H9 (cell line): ENCODE measurements around the gene SPRTN. TPM values are rescaled to one million over a fixed set of nuclear protein-coding genes. Genes with fewer than 3 reads are reported as not detected.

Experiments
- DNase-seq: peaks from one replicate; pipeline ENCODE4 v3.0.0-alpha.2; 2017
- H2AFZ ChIP-seq: one replicate; pipeline ENCODE4 v1.6.1; 2013; ENCODE audit warnings: mild to moderate bottlenecking, low read length, control low read depth, moderate library complexity
- H2AK5ac ChIP-seq: 2 replicates; pipeline ENCODE4 v1.6.1; 2013; ENCODE audit warnings: low read length, control low read depth, mixed read lengths; ENCODE audit not compliant: insufficient read length
- H2BK120ac ChIP-seq: one replicate; pipeline ENCODE4 v1.6.1; 2013; ENCODE audit warnings: low read depth, mild to moderate bottlenecking, low read length, control low read depth, inconsistent platforms; ENCODE audit not compliant: poor library complexity, severe bottlenecking
- H2BK12ac ChIP-seq: 2 replicates; pipeline ENCODE4 v1.6.1; 2013; ENCODE audit warnings: low read length, control low read depth, mixed read lengths, low read depth; ENCODE audit not compliant: insufficient read length
- H2BK15ac ChIP-seq: 2 replicates; pipeline ENCODE4 v1.6.1; 2013; ENCODE audit warnings: low read depth, low read length, control low read depth
- H2BK20ac ChIP-seq: one replicate; pipeline ENCODE4 v1.6.1; 2013; ENCODE audit warnings: low read depth, mild to moderate bottlenecking, low read length, control low read depth, inconsistent platforms; ENCODE audit not compliant: poor library complexity, severe bottlenecking
- H2BK5ac ChIP-seq: 2 replicates; pipeline ENCODE4 v1.6.1; 2013; ENCODE audit warnings: low read length, control low read depth, mixed read lengths; ENCODE audit not compliant: insufficient read length
- H3K14ac ChIP-seq: 2 replicates; pipeline ENCODE4 v1.6.1; 2013; ENCODE audit warnings: low read length, control low read depth; ENCODE audit not compliant: insufficient read depth
- H3K18ac ChIP-seq: 2 replicates; pipeline ENCODE4 v1.6.1; 2013; ENCODE audit warnings: low read depth, mild to moderate bottlenecking, mixed read lengths, low read length, control low read depth; ENCODE audit not compliant: insufficient read length
- H3K23ac ChIP-seq: 2 replicates; pipeline ENCODE4 v1.6.1; 2013; ENCODE audit warnings: low read length, control low read depth, mixed read lengths, low read depth; ENCODE audit not compliant: insufficient read length
- H3K23me2 ChIP-seq: 2 replicates; pipeline ENCODE4 v1.6.1; 2013; ENCODE audit warnings: low read depth, mild to moderate bottlenecking, mixed read lengths, low read length, control low read depth; ENCODE audit not compliant: insufficient read length, poor library complexity, severe bottlenecking
- H3K27ac ChIP-seq: 2 replicates; pipeline ENCODE4 v1.5.1; 2013; ENCODE audit warnings: low read length, control low read depth, mixed read lengths, low read depth; ENCODE audit not compliant: insufficient read length
- H3K27me3 ChIP-seq: 2 replicates; pipeline ENCODE4 v1.6.1; 2013; ENCODE audit warnings: low read length, control low read depth, inconsistent platforms; ENCODE audit not compliant: insufficient read depth
- H3K4ac ChIP-seq: 2 replicates; pipeline ENCODE4 v1.6.1; 2013; ENCODE audit warnings: low read depth, mild to moderate bottlenecking, control low read depth, inconsistent platforms, low read length, moderate library complexity
- H3K4me1 ChIP-seq: 2 replicates; pipeline ENCODE4 v1.6.1; 2013; ENCODE audit warnings: low read length, control low read depth, inconsistent platforms; ENCODE audit not compliant: insufficient read depth
- H3K4me2 ChIP-seq: 2 replicates; pipeline ENCODE4 v1.6.1; 2013; ENCODE audit warnings: low read length, control low read depth, mixed read lengths; ENCODE audit not compliant: insufficient read length, insufficient read depth
- H3K56ac ChIP-seq: 2 replicates; pipeline ENCODE4 v1.6.1; 2013; ENCODE audit warnings: low read depth, mild to moderate bottlenecking, mixed read lengths, low read length, control low read depth; ENCODE audit not compliant: insufficient read length
- H3K79me1 ChIP-seq: 2 replicates; pipeline ENCODE4 v1.6.1; 2013; ENCODE audit warnings: low read depth, mild to moderate bottlenecking, moderate library complexity, low read length, control low read depth, inconsistent platforms; ENCODE audit not compliant: insufficient read depth, poor library complexity, severe bottlenecking
- H3K79me2 ChIP-seq: 2 replicates; pipeline ENCODE4 v1.6.1; 2013; ENCODE audit warnings: low read length, control low read depth, inconsistent platforms; ENCODE audit not compliant: insufficient read depth
- H3K9ac ChIP-seq: 2 replicates; pipeline ENCODE4 v1.6.1; 2013; ENCODE audit warnings: low read length, control low read depth, mixed read lengths; ENCODE audit not compliant: insufficient read length; ENCODE audit errors: extremely low read depth
- H3K9me3 ChIP-seq: one replicate; pipeline ENCODE4 v1.6.1; 2013; ENCODE audit warnings: low read depth, low read length, inconsistent platforms; ENCODE audit not compliant: control insufficient read depth
- H3T11ph ChIP-seq: one replicate; pipeline ENCODE4 v1.6.1; 2013; ENCODE audit warnings: mild to moderate bottlenecking, low read length, control low read depth, inconsistent platforms
- H4K20me1 ChIP-seq: one replicate; pipeline ENCODE4 v1.6.1; 2013; ENCODE audit not compliant: control insufficient read depth, insufficient read length, insufficient read depth
- H4K5ac ChIP-seq: 2 replicates; pipeline ENCODE4 v1.6.1; 2013; ENCODE audit warnings: low read depth, mild to moderate bottlenecking, mixed read lengths, low read length, control low read depth; ENCODE audit not compliant: insufficient read length
- H4K8ac ChIP-seq: replicated peaks from 2 replicates; pipeline ENCODE4 v1.6.1; 2013; ENCODE audit warnings: low read length, control low read depth, mixed read lengths, low read depth; ENCODE audit not compliant: insufficient read length
- H4K91ac ChIP-seq: 2 replicates; pipeline ENCODE4 v1.6.1; 2013; ENCODE audit warnings: low read depth, mild to moderate bottlenecking, moderate library complexity, mixed read lengths, low read length, control low read depth; ENCODE audit not compliant: insufficient read length
- H3K27ac Mint-ChIP-seq, 3 experiments: 2 replicates in 2 of 3; 3 replicates in 1 of 3; pipeline ENCODE4 v1.8.0; 2020 to 2021; ENCODE audit warnings: mixed read lengths in 3 of 3, mild to moderate bottlenecking in 1 of 3, moderate library complexity in 1 of 3
- H3K27me3 Mint-ChIP-seq: 2 replicates; pipeline ENCODE4 v1.8.0; 2021; ENCODE audit warnings: low read depth, mild to moderate bottlenecking, moderate library complexity, mixed read lengths
- H3K36me3 Mint-ChIP-seq, 3 experiments: 2 replicates in 2 of 3; 3 replicates in 1 of 3; pipeline ENCODE4 v1.8.0; 2020 to 2021; ENCODE audit warnings: low read depth in 3 of 3, mixed read lengths in 3 of 3; ENCODE audit not compliant: insufficient read depth in 1 of 3
- H3K4me1 Mint-ChIP-seq, 2 experiments: 2 replicates each; pipeline ENCODE4 v1.8.0; 2020; ENCODE audit warnings: mixed read lengths in 2 of 2
- H3K4me3 Mint-ChIP-seq, 2 experiments: 2 replicates in 1 of 2; 3 replicates in 1 of 2; pipeline ENCODE4 v1.8.0; 2020 to 2021; ENCODE audit warnings: mild to moderate bottlenecking in 2 of 2, mixed read lengths in 2 of 2, moderate library complexity in 1 of 2
- H3K9me3 Mint-ChIP-seq, 2 experiments: 2 replicates in 1 of 2; 3 replicates in 1 of 2; pipeline ENCODE4 v1.8.0; 2020; ENCODE audit warnings: mild to moderate bottlenecking in 2 of 2, mixed read lengths in 2 of 2, moderate library complexity in 1 of 2
- CTCF ChIP-seq: fragments of 200-600 bp; sonication (generic); conservative IDR thresholded peaks from 3 replicates; pipeline ENCODE4 v1.8.0; 2021; ENCODE audit warnings: antibody characterized with exemption, mild to moderate bottlenecking
- WGBS: extraction: QIAGEN DNeasy Blood & Tissue Kit; methylation state at CpG from one replicate; pipeline ENCODE4 v1.1.7; 2013; ENCODE audit warnings: missing lambda C conversion rate, low lambda C conversion rate, mixed read lengths; ENCODE audit not compliant: insufficient read length; ENCODE audit errors: extremely low coverage; 5-methylcytosine and 5-hydroxymethylcytosine counted together
- total RNA-seq: library from RNA; stranded (reverse); gene quantifications from 2 replicates; pipeline ENCODE4 v1.2.1, GENCODE V29; 2021

The SPRTN gene
- total RNA-seq, 1 experiment from 2014 or later = 14.8 TPM

- Histone ChIP-seq H3K27ac (no peak overlapping the region), H2BK5ac (no peak overlapping the region), H3K9ac (no peak overlapping the region), H3K23ac (no peak overlapping the region), H3K23me2 (no peaks in the 10 kb centered on the region), H3K4ac (no peak overlapping the region), H3K79me2 (no peaks in the 10 kb centered on the region), H3K18ac (no peak overlapping the region), H2AK5ac (no peak overlapping the region), H3K14ac (no peak overlapping the region), H2BK15ac (no peak overlapping the region), H2BK12ac (no peak overlapping the region), H3T11ph (no peak overlapping the region), H3K27me3 (no peaks in the 10 kb centered on the region), H4K8ac (no peak overlapping the region), H4K5ac (no peak overlapping the region), H2AFZ (no peak overlapping the region), H3K9me3 (no peaks in the 10 kb centered on the region), H3K4me1 (no peaks in the 10 kb centered on the region), H4K20me1 (no peaks in the 10 kb centered on the region), H2BK120ac (no peak overlapping the region), H3K4me2 (no peak overlapping the region), H3K56ac (no peak overlapping the region), H4K91ac (no peak overlapping the region), H3K79me1 (no peaks in the 10 kb centered on the region), H2BK20ac (no peak overlapping the region)
- no peaks in the 10 kb centered on the region; a peak in 1 of 5 replicates for H3K9me3 Mint-ChIP-seq
- no peaks in the 10 kb centered on the region for H3K27me3 Mint-ChIP-seq
- DNase-seq = no peak
- no CpG with 5 or more reads among the region's 2 CpGs for WGBS
- no peak for TF ChIP-seq CTCF
- H3K36me3 Mint-ChIP-seq = peaks cover 7 to 49% (median 30%) of the 10 kb centered on the region in 3 experiments; a peak in 6 of 7 replicates
- no peak overlapping the region for H3K27ac Mint-ChIP-seq
- H3K4me1 Mint-ChIP-seq = no peaks in the 10 kb centered on the region
- no peak overlapping the region for H3K4me3 Mint-ChIP-seq
Measured at GRCh38 chr1:231351816-231352215, 13.7 kb downstream of the SPRTN start.
